Measurements from ENCODE around the gene GPR37L1.
A peak's percentile ranks its signal among the peaks of the same experiment; 100 is the strongest.

Gene GPR37L1, protein sequence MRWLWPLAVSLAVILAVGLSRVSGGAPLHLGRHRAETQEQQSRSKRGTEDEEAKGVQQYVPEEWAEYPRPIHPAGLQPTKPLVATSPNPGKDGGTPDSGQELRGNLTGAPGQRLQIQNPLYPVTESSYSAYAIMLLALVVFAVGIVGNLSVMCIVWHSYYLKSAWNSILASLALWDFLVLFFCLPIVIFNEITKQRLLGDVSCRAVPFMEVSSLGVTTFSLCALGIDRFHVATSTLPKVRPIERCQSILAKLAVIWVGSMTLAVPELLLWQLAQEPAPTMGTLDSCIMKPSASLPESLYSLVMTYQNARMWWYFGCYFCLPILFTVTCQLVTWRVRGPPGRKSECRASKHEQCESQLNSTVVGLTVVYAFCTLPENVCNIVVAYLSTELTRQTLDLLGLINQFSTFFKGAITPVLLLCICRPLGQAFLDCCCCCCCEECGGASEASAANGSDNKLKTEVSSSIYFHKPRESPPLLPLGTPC

GRCh38 chr1:202122639-202123335 lies at the start of gene GPR37L1:
GPR37L1 (plus strand) TSS chr1:202122917; CDS start chr1:202122964, 47 bp downstream.
- peak in 53 of 56 donors; percentile 19 to 94 (median 78) for DNase-seq

DNA sequence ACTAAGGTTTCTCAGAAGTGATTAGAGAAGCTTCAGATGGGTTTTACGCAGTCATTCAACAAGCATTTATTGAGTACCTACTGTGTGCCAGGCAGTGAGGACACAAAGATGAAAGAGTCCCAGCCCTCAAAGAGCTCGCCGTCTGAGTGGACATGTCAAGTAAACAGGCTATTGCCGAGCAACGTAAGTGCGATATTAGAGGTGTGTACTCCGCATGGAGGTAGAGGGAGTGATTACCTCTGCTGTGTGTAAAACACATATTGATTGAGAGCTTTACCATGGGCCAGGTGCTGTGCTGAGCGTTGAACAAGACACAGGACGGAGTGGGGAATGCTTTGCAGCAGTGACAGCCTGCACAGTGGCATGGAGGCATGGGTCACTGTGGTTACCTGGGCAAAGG lies 49.5 kb upstream of the GPR37L1 start:
- no peak for DNase-seq

GRCh38 chr1:202074985-202075384 lies 47.7 kb upstream of the GPR37L1 start:
- DNase-seq = no peak

- DNase-seq = no peak
These were observed 47.3 kb upstream of the GPR37L1 start for GRCh38 chr1:202075389-202075788.

GRCh38 chr1:202076050-202076511 lies 46.6 kb upstream of the GPR37L1 start:
- no peak for DNase-seq

GRCh38 chr1:202078241-202078640 lies 44.5 kb upstream of the GPR37L1 start:
- DNase-seq = no peak

DNA sequence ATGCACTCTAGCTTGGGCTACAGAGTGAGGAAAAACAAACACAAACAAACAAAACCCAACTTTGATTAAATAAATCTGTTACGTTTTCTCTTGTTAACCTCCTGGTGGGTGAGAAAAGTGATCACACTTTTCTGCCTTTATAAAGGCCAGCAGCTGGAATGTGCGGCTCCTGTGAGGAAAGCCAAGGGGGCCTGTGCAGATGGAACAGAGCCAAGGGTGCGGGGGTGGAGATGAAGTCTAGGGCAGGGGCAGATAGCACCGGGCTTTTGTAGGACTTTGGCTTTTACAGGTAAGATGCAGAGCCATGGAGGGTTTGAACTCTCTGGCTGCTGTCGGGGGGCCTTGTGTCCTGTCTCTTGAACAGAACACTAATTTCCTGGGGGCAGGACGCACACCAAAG lies 40.7 kb upstream of the GPR37L1 start:
- no peak for DNase-seq

- peak in 54 of 56 donors; percentile 17 to 95 (median 78) for DNase-seq
These were observed 37.7 kb upstream of the GPR37L1 start for GRCh38 chr1:202084791-202085681.

- DNase-seq = peak in 46 of 56 donors; percentile 12 to 80 (median 54)
These were observed 36.9 kb upstream of the GPR37L1 start for GRCh38 chr1:202085682-202086373.

- peak in 4 of 56 donors; percentile 15 to 18 (median 16) for DNase-seq
These were observed 36.0 kb upstream of the GPR37L1 start for GRCh38 chr1:202086579-202087350.

DNA sequence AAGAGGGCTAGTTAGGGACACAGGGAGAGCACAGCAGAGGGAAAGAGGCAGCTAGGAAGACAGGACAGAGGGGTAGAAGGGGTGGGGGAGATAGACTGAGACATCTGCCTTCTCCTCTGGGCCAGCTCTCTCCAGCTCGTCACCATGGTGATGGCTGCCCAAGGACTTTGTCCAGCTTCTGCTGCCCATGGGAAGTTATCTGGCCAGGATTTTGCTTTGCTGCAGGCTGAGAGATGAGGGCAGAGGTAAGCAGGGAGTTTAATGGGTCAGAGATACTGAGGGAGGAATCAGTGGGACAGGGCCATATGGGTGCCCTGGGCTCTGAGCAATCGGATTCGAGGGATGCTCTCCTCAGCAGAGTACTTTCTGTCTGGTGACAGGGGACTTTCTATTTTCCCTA lies 34.5 kb upstream of the GPR37L1 start:
- DNase-seq = peak in 12 of 56 donors; percentile 4 to 25 (median 12)

DNA sequence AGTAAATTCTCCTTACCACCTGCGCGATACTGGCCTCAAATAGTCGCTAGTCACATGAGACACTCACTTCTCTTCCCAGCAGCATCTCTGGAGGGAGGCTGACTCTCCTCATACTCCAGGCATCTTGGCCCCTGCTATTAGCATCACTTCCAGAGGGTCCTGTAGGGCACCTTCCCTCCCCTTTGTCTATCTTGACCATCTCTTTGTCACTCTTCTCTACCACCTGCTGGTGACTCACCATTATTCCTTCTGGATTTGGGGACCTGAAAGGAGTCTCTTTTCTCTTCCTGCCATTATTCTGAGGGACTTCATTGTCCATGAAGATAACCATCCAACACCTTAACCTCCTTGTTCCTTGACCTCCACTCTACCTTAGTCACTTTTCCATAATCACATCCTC lies 31.7 kb upstream of the GPR37L1 start:
- no peak for DNase-seq

DNA sequence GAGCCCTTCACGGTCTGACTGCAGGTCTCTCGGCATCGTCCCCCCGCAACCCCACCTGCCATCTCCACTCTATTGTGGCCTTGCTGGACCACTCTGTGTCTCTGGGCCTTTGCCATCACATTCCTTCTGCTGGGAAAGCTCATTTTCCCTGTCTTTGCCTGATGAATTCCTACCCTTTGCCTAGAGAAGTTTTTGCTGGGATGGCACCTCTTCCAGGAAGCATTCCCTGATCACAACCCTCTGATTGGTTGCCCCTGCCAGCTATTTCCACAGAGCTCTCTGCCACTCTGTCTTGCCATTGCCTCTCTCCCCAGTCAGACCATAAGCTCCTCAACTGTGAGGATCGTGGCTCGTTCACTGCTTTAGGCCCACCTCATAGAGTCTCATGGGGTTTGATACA lies 28.9 kb upstream of the GPR37L1 start:
- DNase-seq = no peak

- DNase-seq = peak in 6 of 56 donors; percentile 12 to 59 (median 30)
These were observed 21.5 kb upstream of the GPR37L1 start for GRCh38 chr1:202101184-202101583.

DNA sequence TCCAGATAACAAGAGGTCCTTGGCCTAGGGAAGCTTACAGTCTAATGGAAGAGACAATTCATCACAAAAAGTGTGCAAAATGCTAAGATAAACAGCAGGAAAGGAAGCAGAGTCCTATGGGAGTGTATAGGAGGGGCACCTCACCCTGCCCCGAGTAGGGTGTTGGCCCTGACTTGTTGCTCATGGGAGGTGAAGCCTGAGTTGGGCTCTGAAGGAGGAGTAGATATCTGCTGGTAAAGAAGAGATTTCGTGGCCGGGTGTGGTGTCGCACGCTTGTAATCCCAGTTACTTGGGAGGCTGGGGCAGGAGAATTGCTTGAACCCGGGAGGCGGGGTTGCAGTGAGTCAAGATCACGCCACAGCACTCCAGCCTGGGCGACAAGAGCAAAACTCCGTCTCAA lies 18.6 kb upstream of the GPR37L1 start:
- DNase-seq = no peak

- DNase-seq = no peak
These were observed 17.0 kb upstream of the GPR37L1 start for GRCh38 chr1:202105571-202106339.

DNA sequence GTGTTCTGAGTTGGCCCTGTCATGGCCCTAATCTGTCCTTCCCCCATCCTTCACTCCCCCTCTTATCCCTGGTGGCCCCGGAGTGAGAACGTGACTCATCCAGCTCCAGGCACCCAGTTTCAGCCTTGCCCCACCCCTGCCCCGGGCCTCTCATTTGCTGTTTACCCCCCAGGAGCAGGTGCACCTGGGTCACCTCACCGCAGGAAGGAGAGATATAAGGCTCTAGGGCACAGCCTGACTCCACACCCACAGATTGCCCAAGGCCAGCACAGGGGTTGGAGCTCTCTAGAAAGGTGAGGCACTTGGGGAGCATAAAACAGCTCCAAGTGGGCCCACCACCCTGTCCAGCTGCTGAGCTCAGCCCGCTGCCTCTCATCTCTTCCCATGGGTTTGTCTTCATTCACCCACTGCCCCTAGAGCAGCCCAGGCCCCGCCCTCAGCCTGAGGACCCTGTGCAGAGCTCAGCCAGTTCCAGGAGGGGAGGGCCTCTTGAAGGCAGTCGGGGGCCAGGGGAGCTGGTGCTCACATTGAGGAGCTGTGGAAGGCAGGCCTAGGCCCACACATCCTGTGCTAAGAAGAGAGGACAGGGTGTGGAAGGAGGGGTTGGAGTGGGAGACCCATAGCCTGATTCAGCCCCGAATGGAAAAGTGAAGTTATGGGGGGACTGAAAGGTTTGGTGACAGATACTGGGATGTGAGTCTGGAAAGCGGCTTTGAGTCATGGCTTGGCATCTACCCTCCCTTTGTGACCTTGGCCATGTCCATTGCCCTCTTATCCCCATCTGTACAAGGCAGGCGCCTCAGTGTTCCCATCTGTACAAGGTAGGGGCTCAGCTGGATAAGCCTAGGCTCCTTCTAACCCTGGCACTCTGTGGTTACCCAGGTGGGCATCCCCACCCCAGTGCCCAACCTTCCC lies 16.1 kb upstream of the GPR37L1 start:
- no peak for DNase-seq

GRCh38 chr1:202107321-202107761 lies 15.4 kb upstream of the GPR37L1 start:
- no peak for DNase-seq
